NOMO-1 treated with dmso at 0.1 percent for 144 hours (cell line): ENCODE results near the gene MPHOSPH6.
"Not testable (repeated sequence)": the region's sequence is repeated elsewhere in the genome, so short reads cannot be mapped to it uniquely, and the experiment has no call there.

Experiments
- DNase-seq: peaks from one replicate; lab custom pipeline; 2025; ENCODE audit not compliant: unreplicated experiment; lab: John Stamatoyannopoulos, UW

The MPHOSPH6 gene

DNA sequence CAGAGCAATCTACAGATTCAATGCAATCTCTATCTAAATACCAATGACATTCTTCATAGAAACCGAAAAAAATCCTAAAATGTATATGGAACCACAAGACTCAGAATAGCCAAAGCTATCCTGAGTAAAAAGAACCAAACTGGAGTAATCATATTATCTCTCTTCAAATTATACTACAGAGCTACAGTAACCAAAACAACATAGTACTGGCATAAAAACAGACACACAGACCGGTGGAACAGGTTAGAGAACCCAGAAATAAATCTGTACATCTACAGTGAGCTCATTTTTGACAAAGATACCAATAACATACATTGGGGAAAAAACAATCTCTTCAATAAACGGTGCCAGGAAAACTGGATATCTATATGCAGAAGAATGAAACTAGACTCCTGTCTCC is 45.4 kb downstream of the MPHOSPH6 start:
- no peak for DNase-seq

GRCh38 chr16:82119405-82119804 is 50.6 kb downstream of the MPHOSPH6 start:
- no peak for DNase-seq

DNA sequence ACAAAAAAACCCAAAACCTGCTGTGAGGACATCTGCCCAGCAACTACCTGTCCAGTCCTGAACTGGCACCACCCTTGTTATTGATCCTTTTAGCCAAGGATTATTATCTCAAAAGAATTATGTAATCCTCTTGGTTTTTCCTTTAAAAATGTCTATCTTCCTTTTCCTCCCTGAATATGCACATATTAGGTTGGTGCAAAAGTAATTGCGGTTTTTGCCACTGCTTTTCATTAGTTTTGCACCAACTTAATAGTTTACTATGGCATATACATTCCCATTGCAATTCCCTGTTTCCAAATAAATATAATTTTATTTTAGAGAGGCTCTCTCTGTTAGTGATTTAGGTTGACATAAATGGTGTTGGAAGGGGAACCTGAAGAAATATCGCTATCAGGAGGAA is 51.3 kb downstream of the MPHOSPH6 start:
- no peak for DNase-seq

DNA sequence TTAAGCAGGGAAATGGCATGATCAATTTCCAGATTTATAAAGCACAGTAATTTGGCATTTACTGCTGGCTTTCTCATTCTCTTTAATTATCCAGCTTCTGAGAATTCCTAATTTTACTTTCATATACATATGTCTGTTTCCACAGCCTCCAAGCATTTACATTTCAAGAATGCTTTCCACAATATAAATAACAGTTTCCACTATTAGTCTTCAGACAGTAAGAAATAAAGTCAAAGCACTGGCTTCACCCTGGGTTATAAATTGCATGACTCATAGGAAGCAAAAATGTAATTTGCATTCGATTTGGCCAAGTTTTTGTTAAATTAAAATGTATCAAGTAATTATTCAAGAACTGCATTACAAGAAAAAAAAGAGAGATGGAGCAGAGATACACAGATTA is 53.5 kb downstream of the MPHOSPH6 start:
- no peak for DNase-seq

DNA sequence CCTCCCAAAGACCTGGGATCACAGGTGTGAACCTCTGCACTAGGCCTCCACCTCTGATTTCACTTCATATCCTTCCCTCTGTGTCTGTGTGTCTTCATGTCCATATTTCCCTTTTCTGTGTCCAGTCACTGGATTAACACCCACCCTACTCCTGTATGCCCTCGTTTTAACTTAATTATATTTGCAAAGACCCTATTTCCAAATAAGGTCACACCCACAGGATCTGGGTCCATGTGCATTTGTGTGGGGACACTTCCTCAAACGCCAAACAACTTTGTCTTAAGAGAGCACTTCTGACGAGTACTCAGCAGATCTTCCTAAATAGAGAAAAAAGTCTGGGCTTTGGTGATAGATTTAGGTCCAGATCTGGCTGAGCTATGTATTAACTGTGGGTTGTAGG is 56.3 kb downstream of the MPHOSPH6 start:
- DNase-seq, result no peak

GRCh38 chr16:82111944-82112343 is 58.1 kb downstream of the MPHOSPH6 start:
- DNase-seq, result no peak

DNA sequence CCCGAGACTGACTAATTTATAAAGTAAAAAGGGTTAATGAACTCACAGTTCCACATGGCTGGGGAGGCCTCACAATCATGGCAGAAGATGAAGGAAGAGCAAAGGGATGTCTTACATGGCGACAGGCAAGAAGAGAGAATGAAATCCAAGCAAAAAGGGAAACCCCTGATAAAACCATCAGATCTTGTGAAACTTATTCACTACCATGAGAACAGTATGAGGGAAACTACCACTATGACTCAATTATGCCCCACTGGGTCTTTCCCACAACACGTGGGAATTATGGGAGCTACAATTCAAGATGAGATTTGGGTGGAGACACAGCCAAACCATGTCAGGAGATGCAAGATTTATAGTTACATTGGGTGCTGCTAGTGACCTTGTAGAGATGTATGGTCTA is 60.8 kb downstream of the MPHOSPH6 start:
- not testable (repeated sequence) for DNase-seq

- no peak for DNase-seq
Observed at GRCh38 chr16:82108774-82109173, 61.2 kb downstream of the MPHOSPH6 start.

- DNase-seq, result no peak
Observed at GRCh38 chr16:82108100-82108499, 61.9 kb downstream of the MPHOSPH6 start.

- no peak for DNase-seq
Observed at GRCh38 chr16:82105107-82105506, 64.9 kb downstream of the MPHOSPH6 start.
